GM12892 (cell line): ENCODE data around the gene RNF13.

Experiments
- POLR2A ChIP-seq: IDR thresholded peaks from 2 replicates; pipeline ENCODE4 v1.6.1; 2011; ENCODE audit warnings: low read depth, low read length, control low read depth
- POLR2AphosphoS5 ChIP-seq: IDR thresholded peaks from 2 replicates; pipeline ENCODE4 v1.6.1; 2011; ENCODE audit warnings: low read depth, low read length, control low read depth
- TAF1 ChIP-seq: IDR thresholded peaks from 2 replicates; pipeline ENCODE4 v1.6.1; 2011; ENCODE audit warnings: low read depth, mild to moderate bottlenecking, control low read depth, low read length, borderline replicate concordance

DNA sequence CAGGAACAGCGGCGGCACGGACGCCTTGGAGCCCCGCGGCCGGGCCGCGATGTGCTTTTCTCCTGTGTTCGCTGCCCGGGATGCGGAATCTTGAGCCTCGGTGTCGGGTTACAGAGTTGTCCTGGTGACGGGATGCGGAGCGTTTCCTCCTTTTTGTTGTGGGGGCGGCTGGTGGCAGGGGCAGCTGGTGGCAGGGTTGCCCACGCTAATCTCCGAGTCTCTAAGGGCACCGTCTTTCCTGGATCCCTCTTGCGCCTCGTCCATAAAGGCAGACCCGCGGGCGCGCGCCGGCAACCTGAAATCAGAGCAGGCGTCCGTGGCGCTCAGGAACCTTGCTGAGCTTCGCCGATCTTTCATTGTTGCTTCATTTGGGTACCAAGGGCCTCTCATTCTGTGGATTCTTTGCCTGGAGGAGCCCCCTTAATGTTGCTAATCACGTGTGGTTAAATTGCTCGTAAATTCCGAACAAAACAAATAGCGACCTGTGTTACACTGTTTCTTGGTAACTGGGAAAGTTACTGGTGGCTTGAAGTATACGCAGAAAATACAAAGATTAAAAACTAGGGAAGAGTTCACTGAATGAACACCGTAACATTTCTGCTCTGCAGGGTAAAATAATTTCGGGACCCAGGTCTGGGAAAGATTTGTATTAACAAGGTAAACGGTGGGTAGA, 158.5 kb downstream of the RNF13 start:
- TF ChIP-seq POLR2A, result no peak
- no peak for TF ChIP-seq TAF1
- TF ChIP-seq POLR2AphosphoS5, result no peak
